ENCODE data around the gene GDF2.

The GDF2 gene

GRCh38 chr10:47356708-47357107, 34.5 kb downstream of the GDF2 start:
- DNase-seq: no peak

GRCh38 chr10:47357131-47357582, 34.9 kb downstream of the GDF2 start:
- no peak for DNase-seq

- no peak for DNase-seq
These were observed 35.7 kb downstream of the GDF2 start for GRCh38 chr10:47357911-47358310.

GRCh38 chr10:47358457-47358856, 36.2 kb downstream of the GDF2 start:
- DNase-seq: no peak

- DNase-seq: no peak
These were observed 36.8 kb downstream of the GDF2 start for GRCh38 chr10:47359101-47359500.

GRCh38 chr10:47359626-47360418, 37.6 kb downstream of the GDF2 start:
- no peak for DNase-seq

- no peak for DNase-seq
These were observed 38.3 kb downstream of the GDF2 start for GRCh38 chr10:47360419-47361040.

- DNase-seq: no peak
These were observed 39.0 kb downstream of the GDF2 start for GRCh38 chr10:47361293-47361692.

- no peak for DNase-seq
These were observed 39.9 kb downstream of the GDF2 start for GRCh38 chr10:47362199-47362598.

GRCh38 chr10:47363781-47364180, 41.5 kb downstream of the GDF2 start:
- no peak for DNase-seq

GRCh38 chr10:47364366-47364765, 42.1 kb downstream of the GDF2 start:
- DNase-seq: no peak

- no peak for DNase-seq
These were observed 42.7 kb downstream of the GDF2 start for GRCh38 chr10:47364911-47365310.

GRCh38 chr10:47365431-47366180, 43.4 kb downstream of the GDF2 start:
- no peak for DNase-seq

- DNase-seq: no peak
These were observed 44.0 kb downstream of the GDF2 start for GRCh38 chr10:47366181-47366631.

- no peak for DNase-seq
These were observed 44.6 kb downstream of the GDF2 start for GRCh38 chr10:47366731-47367460.

GRCh38 chr10:47367646-47368045, 45.4 kb downstream of the GDF2 start:
- no peak for DNase-seq

GRCh38 chr10:47368431-47369180, 46.4 kb downstream of the GDF2 start:
- no peak for DNase-seq

GRCh38 chr10:47369251-47369894, 47.1 kb downstream of the GDF2 start:
- no peak for DNase-seq

GRCh38 chr10:47370015-47370767, 47.9 kb downstream of the GDF2 start:
- no peak for DNase-seq

GRCh38 chr10:47370878-47371277, 48.6 kb downstream of the GDF2 start:
- no peak for DNase-seq

Data from CD4-positive, alpha-beta T cell treated with Interleukin-21 for 1 hour (primary cell).